HCT116 (cell line): Measurements from ENCODE around the gene TACR2. TPM values are rescaled to one million over a fixed set of nuclear protein-coding genes. Genes with fewer than 3 reads are reported as not detected.

Experiments used
- ATAC-seq: fragments of 200-7000 bp; cut with Tn5 transposase; 2 replicates; pipeline ENCODE4 v1.9.1; 2020; ENCODE audit warnings: mild to moderate bottlenecking, moderate library complexity
- BruUV-seq: library from RNA; stranded (reverse); fragments of 400-500 nt; replicated peaks from 2 replicates; lab custom pipeline; 2021; lab: Mats Ljungman, UMichigan
- CTCF ChIA-PET: fragments of 300-600 bp; sonication (Branson Sonifier 250); formaldehyde crosslinking; loops from one replicate; lab custom pipeline; 2021; ENCODE audit warnings: antibody characterized with exemption; lab: Charles Lee
- POLR2A ChIA-PET: fragments of 300-600, 350-600 bp; sonication (Branson Sonifier 250); formaldehyde crosslinking; loops from one replicate; lab custom pipeline; 2021; ENCODE audit warnings: antibody characterized with exemption; lab: Charles Lee
- RAD21 ChIA-PET, 2 experiments: fragments of 300-600 bp; sonication (Branson Sonifier 250); formaldehyde crosslinking; loops; one replicate each; lab custom pipeline; 2023; ENCODE audit warnings: low total read pairs in 2 of 2; ENCODE audit not compliant: uncharacterized antibody in 2 of 2, unreplicated experiment in 2 of 2, low non-redundant PET in 1 of 2; lab: Charles Lee
- DNase-seq: peaks from one replicate; pipeline ENCODE4 v3.0.0-alpha.2; 2010; ENCODE audit warnings: low read depth, low spot score
- H2AFZ ChIP-seq: fragments of 200-600 bp; shearing (Covaris generic), sonication (generic); 2 replicates; pipeline ENCODE4 v1.6.1; 2017; ENCODE audit warnings: low read depth, mixed run types, mixed read lengths, antibody characterized with exemption, low read length; ENCODE audit not compliant: poor library complexity, severe bottlenecking
- H3K27ac ChIP-seq: 2 replicates; pipeline ENCODE4 v1.5.1; 2012; ENCODE audit warnings: low read depth, low read length
- H3K27me3 ChIP-seq: fragments of 200-600 bp; sonication (generic); 2 replicates; pipeline ENCODE4 v1.6.1; 2016; ENCODE audit warnings: mixed run types, low read length, mixed read lengths; ENCODE audit not compliant: insufficient read depth
- H3K36me3 ChIP-seq, 2 experiments: fragments of 200-500 bp in 1 of 2; fragments of 200-600 bp in 1 of 2; sonication (Bioruptor generic) in 1 of 2; sonication (generic) in 1 of 2; 2 replicates each; pipeline versions ENCODE4 v1.5.1 to v1.6.1; 2014 to 2016; ENCODE audit warnings: low read length in 2 of 2, inconsistent platforms in 1 of 2, mixed read lengths in 1 of 2, mixed run types in 1 of 2; ENCODE audit not compliant: insufficient read depth in 2 of 2, control insufficient read depth in 1 of 2
- H3K4me1 ChIP-seq, 2 experiments: fragments of 200-600 bp in 1 of 2; sonication (generic) in 1 of 2; 2 replicates each; pipeline versions ENCODE4 v1.5.1 to v1.6.1; 2012 to 2017; ENCODE audit warnings: low read length in 2 of 2, inconsistent platforms in 1 of 2, mild to moderate bottlenecking in 1 of 2, mixed read lengths in 1 of 2, mixed run types in 1 of 2, moderate library complexity in 1 of 2; ENCODE audit not compliant: insufficient read depth in 2 of 2, control insufficient read depth in 1 of 2
- H3K4me2 ChIP-seq: fragments of 200-600 bp; sonication (generic); 2 replicates; pipeline ENCODE4 v1.6.1; 2017; ENCODE audit warnings: mixed run types, low read length, mixed read lengths
- H3K4me3 ChIP-seq, 2 experiments: fragments of 200-600 bp in 1 of 2; sonication (generic) in 1 of 2; replicated peaks in 1 of 2; 2 replicates each; pipeline ENCODE4 v1.5.1; 2011 to 2016; ENCODE audit warnings: low read length in 2 of 2, control low read depth in 1 of 2, low read depth in 1 of 2, mild to moderate bottlenecking in 1 of 2, mixed read lengths in 1 of 2, mixed run types in 1 of 2
- H3K79me2 ChIP-seq: fragments of 200-600 bp; sonication (generic); 2 replicates; pipeline ENCODE4 v1.6.1; 2017; ENCODE audit warnings: mild to moderate bottlenecking, mixed run types, low read length, moderate library complexity, mixed read lengths; ENCODE audit not compliant: insufficient read depth
- H3K9ac ChIP-seq: fragments of 200-600 bp; sonication (generic); 2 replicates; pipeline ENCODE4 v1.6.1; 2016; ENCODE audit warnings: low read length, mixed read lengths
- H3K9me2 ChIP-seq: fragments of 200-600 bp; sonication (generic), shearing (Covaris generic); 2 replicates; pipeline ENCODE4 v1.6.1; 2017; ENCODE audit warnings: mixed run types, mild to moderate bottlenecking, moderate library complexity; ENCODE audit not compliant: insufficient read depth
- H3K9me3 ChIP-seq, 2 experiments: fragments of 200-500 bp in 1 of 2; fragments of 200-600 bp in 1 of 2; sonication (Bioruptor generic) in 1 of 2; sonication (generic) in 1 of 2; 2 replicates each; pipeline ENCODE4 v1.6.1; 2014 to 2017; ENCODE audit warnings: low read length in 2 of 2, mixed read lengths in 2 of 2, inconsistent platforms in 1 of 2, low read depth in 1 of 2, mild to moderate bottlenecking in 1 of 2, mixed run types in 1 of 2, moderate library complexity in 1 of 2; ENCODE audit not compliant: control insufficient read depth in 1 of 2, insufficient read depth in 1 of 2
- H4K20me1 ChIP-seq: fragments of 200-600 bp; sonication (generic), shearing (Covaris generic); 2 replicates; pipeline ENCODE4 v1.6.1; 2017; ENCODE audit warnings: mixed run types, mild to moderate bottlenecking, moderate library complexity; ENCODE audit not compliant: insufficient read depth
- EGR1 ChIP-seq: IDR thresholded peaks from 2 replicates; pipeline ENCODE4 v1.6.1; 2012; ENCODE audit warnings: low read depth
- SIN3A ChIP-seq: IDR thresholded peaks from 2 replicates; pipeline ENCODE4 v1.6.1; 2012; ENCODE audit warnings: low read depth
- ZNF274 ChIP-seq: fragments of 200-500 bp; sonication (Bioruptor generic); IDR thresholded peaks from 2 replicates; pipeline ENCODE4 v1.6.1; 2014; ENCODE audit warnings: mild to moderate bottlenecking, low read depth, low read length, inconsistent platforms
- intact Hi-C: fragments of 100-400 bp; cut with micrococcal nuclease; formaldehyde crosslinking; loops from 2 replicates; pipeline ENCODE4 v1.10.0; 2022
- total RNA-seq: library from RNA; stranded (reverse); gene quantifications from one replicate; pipeline ENCODE4 v1.2.1, GENCODE V29; 2021; ENCODE audit not compliant: unreplicated experiment
- TF ChIP-seq, protein P1 (sequence below): IDR thresholded peaks from 2 replicates; pipeline ENCODE4 v1.6.1; 2012; ENCODE audit warnings: low read depth

TACR2 gene
- total RNA-seq, 1 experiment from 2014 or later: not detected

DNA sequence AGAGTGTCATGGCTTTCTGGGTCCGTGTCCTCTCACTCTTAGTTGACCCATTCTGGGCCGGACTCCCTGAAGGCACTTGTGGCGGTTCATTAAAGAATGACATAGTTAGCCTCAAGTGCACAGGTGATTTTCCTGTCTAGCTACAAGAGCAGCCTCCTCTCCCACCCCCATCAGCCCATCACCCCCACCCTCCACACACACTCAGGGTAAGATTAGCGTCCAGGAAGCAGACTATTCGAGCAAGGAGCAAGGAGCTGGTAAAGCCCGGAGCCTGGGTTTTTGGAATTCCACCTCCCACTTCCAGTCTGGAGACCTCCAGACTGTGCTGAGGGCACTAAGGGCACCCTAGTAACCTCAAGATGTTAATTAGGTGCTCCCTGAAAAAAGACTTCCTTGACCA is 39.5 kb downstream of the TACR2 start (continued):
- TF ChIP-seq, protein P1, sequence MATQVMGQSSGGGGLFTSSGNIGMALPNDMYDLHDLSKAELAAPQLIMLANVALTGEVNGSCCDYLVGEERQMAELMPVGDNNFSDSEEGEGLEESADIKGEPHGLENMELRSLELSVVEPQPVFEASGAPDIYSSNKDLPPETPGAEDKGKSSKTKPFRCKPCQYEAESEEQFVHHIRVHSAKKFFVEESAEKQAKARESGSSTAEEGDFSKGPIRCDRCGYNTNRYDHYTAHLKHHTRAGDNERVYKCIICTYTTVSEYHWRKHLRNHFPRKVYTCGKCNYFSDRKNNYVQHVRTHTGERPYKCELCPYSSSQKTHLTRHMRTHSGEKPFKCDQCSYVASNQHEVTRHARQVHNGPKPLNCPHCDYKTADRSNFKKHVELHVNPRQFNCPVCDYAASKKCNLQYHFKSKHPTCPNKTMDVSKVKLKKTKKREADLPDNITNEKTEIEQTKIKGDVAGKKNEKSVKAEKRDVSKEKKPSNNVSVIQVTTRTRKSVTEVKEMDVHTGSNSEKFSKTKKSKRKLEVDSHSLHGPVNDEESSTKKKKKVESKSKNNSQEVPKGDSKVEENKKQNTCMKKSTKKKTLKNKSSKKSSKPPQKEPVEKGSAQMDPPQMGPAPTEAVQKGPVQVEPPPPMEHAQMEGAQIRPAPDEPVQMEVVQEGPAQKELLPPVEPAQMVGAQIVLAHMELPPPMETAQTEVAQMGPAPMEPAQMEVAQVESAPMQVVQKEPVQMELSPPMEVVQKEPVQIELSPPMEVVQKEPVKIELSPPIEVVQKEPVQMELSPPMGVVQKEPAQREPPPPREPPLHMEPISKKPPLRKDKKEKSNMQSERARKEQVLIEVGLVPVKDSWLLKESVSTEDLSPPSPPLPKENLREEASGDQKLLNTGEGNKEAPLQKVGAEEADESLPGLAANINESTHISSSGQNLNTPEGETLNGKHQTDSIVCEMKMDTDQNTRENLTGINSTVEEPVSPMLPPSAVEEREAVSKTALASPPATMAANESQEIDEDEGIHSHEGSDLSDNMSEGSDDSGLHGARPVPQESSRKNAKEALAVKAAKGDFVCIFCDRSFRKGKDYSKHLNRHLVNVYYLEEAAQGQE: no peak
- TF ChIP-seq EGR1 (no peak), ZNF274 (no peak)

DNA sequence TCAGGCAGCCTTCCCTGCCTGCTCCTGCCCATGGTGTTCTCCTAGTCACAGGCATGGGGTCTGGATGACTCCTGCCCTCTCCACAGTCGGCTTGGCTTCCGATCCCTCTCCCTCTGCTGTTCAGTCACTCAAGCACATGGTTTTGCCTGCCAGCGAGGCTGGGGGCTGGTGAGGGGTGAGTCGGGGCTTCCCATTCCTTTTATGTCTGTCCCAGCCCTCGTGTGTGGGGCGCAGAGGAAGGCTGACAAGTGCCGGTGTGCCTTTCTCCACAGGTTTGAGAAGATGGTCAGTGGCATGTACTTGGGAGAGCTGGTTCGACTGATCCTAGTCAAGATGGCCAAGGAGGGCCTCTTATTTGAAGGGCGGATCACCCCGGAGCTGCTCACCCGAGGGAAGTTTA is 40.1 kb downstream of the TACR2 start:
- BruUV-seq: no TSS peak
- Histone ChIP-seq H3K27ac (no peak overlapping the region), H3K4me2 (no peak overlapping the region), H4K20me1 (no peaks in the 10 kb centered on the region), H3K4me3 (no peak overlapping the region), H3K79me2 (no peaks in the 10 kb centered on the region), H3K9me2 (no peaks in the 10 kb centered on the region), H3K27me3 (no peaks in the 10 kb centered on the region), H3K9me3 (no peaks in the 10 kb centered on the region), H3K36me3 (peaks cover 5 to 15% of the 10 kb centered on the region in 2 experiments), H3K9ac (no peak overlapping the region), H3K4me1 (peaks cover 0 to 7% of the 10 kb centered on the region in 2 experiments; a peak in 1 of 4 replicates), H2AFZ (no peak overlapping the region)
- intact Hi-C loops: no loop called here
- TF ChIP-seq, protein P1: no peak
- TF ChIP-seq SIN3A: no peak
- ChIA-PET POLR2A (no interaction called here), RAD21 (no interaction called here), CTCF (no interaction called here)
- no peak for ATAC-seq
- no peak for DNase-seq
